DMS 273 (cell line): ENCODE results near the gene CRTC3.
"Not testable (repeated sequence)": the region's sequence is repeated elsewhere in the genome, so short reads cannot be mapped to it uniquely, and the experiment has no call there.

Experiments
- DNase-seq: peaks from one replicate; lab custom pipeline; 2025; ENCODE audit not compliant: unreplicated experiment; lab: John Stamatoyannopoulos, UW

The CRTC3 gene

GRCh38 chr15:90529371-90530249 lies at the start of gene CRTC3:
Gene CRTC3, plus strand, starts transcription at chr15:90529923. Its CDS starts 149 bp downstream, at chr15:90530072.
- peak; percentile 71 for DNase-seq

GRCh38 chr15:90481023-90481422 lies 48.7 kb upstream of the CRTC3 start:
- DNase-seq, result no peak

GRCh38 chr15:90482124-90483011 lies 47.4 kb upstream of the CRTC3 start:
- peak; percentile 55 for DNase-seq

GRCh38 chr15:90483012-90483307 lies 46.8 kb upstream of the CRTC3 start:
- DNase-seq, result no peak

- DNase-seq, result no peak
Measured at GRCh38 chr15:90483637-90484036, 46.1 kb upstream of the CRTC3 start.

DNA sequence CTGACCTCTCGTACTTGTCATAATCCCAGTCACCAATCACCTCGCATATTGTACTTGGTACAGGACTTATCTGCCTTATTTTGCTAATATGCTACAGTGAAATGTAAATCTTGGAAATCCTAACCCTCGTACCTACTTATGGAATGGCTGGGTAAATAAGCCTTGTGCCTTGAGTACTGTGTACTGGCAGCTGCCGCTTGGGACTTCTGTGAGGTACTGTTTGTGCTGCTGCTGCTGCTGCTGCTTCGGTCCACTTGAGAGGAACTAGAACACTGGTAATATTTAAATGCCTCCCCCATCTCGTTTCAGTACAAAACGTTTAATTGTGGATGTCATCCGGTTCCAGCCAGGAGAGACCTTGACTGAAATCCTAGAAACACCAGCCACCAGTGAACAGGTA lies 42.5 kb upstream of the CRTC3 start:
- no peak for DNase-seq

GRCh38 chr15:90489514-90489913 lies 40.2 kb upstream of the CRTC3 start:
- DNase-seq, result no peak

GRCh38 chr15:90489944-90490343 lies 39.8 kb upstream of the CRTC3 start:
- no peak for DNase-seq

DNA sequence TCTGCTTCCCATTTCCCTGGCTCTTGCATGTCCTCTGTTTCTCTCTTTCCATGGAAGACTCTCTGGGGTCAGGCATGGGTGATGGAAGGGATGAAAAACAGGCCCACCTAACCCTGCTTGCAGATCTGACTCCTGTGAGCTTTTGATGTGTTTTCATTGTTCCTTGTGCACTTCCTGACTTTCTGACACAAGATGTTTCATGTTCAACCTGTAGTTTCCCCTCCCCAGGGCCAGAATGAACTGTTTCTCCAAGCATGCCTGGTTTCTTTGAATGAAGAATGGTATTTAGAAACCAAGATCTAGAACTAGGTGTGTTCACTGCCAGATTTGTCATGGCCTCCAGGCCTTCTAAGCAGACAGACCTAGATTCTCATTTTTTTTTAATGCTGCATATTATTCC lies 36.1 kb upstream of the CRTC3 start:
- DNase-seq, result no peak

GRCh38 chr15:90495067-90495466 lies 34.7 kb upstream of the CRTC3 start:
- DNase-seq, result peak; percentile 28

- peak; percentile 78 for DNase-seq
Measured at GRCh38 chr15:90496791-90497190, 32.9 kb upstream of the CRTC3 start.

- no peak for DNase-seq
Measured at GRCh38 chr15:90497376-90497775, 32.3 kb upstream of the CRTC3 start.

DNA sequence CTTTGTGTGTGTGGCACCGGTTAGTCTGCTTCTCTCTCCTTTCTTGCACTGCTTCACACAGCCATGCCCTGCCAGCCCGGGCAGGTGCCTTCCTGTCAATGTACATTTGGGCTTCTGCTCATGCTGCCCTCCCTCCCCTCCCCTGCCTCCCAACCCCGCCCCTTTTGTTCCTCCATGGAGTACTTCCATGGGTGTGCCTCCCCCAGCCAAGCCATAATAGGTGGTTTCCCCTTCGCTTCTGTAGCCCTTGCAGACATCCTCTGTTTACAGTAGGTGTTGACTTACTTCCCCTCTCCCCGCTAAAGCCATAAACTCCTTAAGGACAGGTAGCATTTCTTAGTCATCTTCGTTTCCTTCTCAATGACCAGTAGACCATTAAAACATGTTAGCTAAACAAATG lies 31.8 kb upstream of the CRTC3 start:
- no peak for DNase-seq

DNA sequence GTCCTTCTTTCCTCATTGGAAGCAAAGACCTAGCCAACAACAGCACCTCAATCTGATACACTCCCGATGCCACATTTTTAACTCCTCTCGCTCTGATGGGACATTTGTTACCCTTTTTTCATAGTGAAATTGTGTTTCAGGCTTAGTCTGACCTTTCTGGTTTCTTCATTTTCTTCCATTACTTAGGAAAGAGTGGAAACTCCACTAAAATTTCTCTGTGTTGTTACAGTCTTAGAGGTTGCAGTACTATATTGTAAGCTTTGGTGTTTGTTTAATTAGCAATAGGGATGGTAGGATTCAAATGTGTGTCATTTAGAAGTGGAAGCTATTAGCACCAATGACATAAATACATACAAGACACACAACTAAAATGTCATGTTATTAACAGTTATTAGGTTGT lies 29.6 kb upstream of the CRTC3 start:
- no peak for DNase-seq

- no peak for DNase-seq
Measured at GRCh38 chr15:90501898-90502297, 27.8 kb upstream of the CRTC3 start.

GRCh38 chr15:90510781-90511180 lies 18.9 kb upstream of the CRTC3 start:
- DNase-seq, result not testable (repeated sequence)

GRCh38 chr15:90511211-90511618 lies 18.5 kb upstream of the CRTC3 start:
- not testable (repeated sequence) for DNase-seq

GRCh38 chr15:90512276-90512675 lies 17.4 kb upstream of the CRTC3 start:
- no peak for DNase-seq

DNA sequence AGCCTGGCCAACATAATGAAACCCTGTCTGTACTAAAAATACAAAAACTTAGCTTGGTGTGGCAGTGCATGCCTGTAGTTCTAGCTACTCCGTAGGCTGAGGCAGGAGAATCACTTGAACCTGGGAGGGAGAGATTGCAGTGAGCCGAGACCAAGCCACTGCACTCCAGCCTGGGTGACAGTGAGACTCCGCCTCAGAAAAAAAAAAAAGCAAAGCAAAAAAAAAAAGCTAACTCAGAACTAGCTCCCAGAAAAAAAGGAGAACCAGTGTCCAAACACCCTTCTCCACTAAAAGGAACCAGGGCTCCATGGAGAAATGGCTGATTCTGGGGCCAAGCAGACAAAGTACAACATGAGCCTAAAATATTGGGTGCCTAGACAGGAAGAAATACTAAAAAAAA lies 16.7 kb upstream of the CRTC3 start:
- no peak for DNase-seq

DNA sequence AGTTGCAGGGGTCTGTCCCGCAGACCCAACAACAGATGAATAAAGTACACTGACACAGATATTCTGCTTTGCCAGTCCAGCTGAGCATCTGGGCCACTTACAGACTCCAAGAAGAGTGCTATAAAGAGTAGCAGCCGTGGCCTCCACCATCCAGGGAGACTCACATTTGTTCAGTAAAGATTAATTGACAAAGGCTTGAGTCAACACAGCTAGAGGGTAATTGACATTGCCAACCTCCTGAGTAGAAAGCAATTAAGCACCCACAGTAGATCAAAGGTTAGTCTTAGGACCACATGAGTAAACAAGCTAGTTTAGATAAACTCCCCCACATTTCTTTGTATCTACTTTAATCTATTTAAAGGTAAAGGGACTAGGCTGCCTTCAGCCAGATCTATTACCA lies 16.3 kb upstream of the CRTC3 start:
- DNase-seq, result no peak

- not testable (repeated sequence) for DNase-seq
Measured at GRCh38 chr15:90513893-90514292, 15.8 kb upstream of the CRTC3 start.

GRCh38 chr15:90519688-90520087 lies 10.0 kb upstream of the CRTC3 start:
- no peak for DNase-seq
